ENCODE results near the gene GGA1.

GGA1 gene

GRCh38 chr22:37669586-37669985, 61.0 kb downstream of the GGA1 start:
- Histone ChIP-seq H3K4me2 (ENCODE audit: low read depth, low read length) (no peak overlapping the region), H3K9me2 (replicated peaks; ENCODE audit: insufficient read depth, low read length) (no peaks in the 10 kb centered on the region), H2AFZ (ENCODE audit: low read length) (no peak overlapping the region), H3K9me3 (replicated peaks; ENCODE audit: insufficient read depth, low read length) (no peaks in the 10 kb centered on the region), H3K4me1 (ENCODE audit: low read length) (peaks cover 10% of the 10 kb centered on the region), H3K27me3 (replicated peaks; ENCODE audit: insufficient read depth, low read length) (no peaks in the 10 kb centered on the region), H3K4me3 (ENCODE audit: low read length) (no peak overlapping the region), H3F3A (ENCODE audit: insufficient read depth, low read length) (peaks cover 6% of the 10 kb centered on the region; the same call in 1 of the 2 replicates), H3K36me3 (replicated peaks; ENCODE audit: insufficient read depth, low read length) (no peaks in the 10 kb centered on the region; the same call in 1 of the 2 replicates), H3K9ac (ENCODE audit: low read length) (no peak overlapping the region), H3K79me2 (ENCODE audit: low read length) (peaks cover 6% of the 10 kb centered on the region), H3K27ac (ENCODE audit: low read length) (no peak overlapping the region), H4K20me1 (ENCODE audit: insufficient read depth, low read length) (no peaks in the 10 kb centered on the region)
- TF ChIP-seq EZH2 (optimal IDR thresholded peaks at IDR 0.05; ENCODE audit: low read depth, low read length) (no peak), EZH2phosphoT487 (IDR thresholded peaks at IDR 0.05; ENCODE audit: low read length) (no peak), CTCF (IDR thresholded peaks at IDR 0.05; ENCODE audit: low read length) (no peak)
- no peak for DNase-seq

- Histone ChIP-seq H3K4me3 (ENCODE audit: low read length) (peak overlapping the region; percentile 5; the same call in 1 of the 2 replicates), H3K27me3 (replicated peaks; ENCODE audit: insufficient read depth, low read length) (no peaks in the 10 kb centered on the region), H3K4me2 (ENCODE audit: low read depth, low read length) (peak overlapping the region; percentile 44; the same call in 1 of the 2 replicates), H3F3A (ENCODE audit: insufficient read depth, low read length) (peaks cover 32% of the 10 kb centered on the region), H2AFZ (ENCODE audit: low read length) (peak overlapping the region; percentile 52), H3K9me2 (replicated peaks; ENCODE audit: insufficient read depth, low read length) (no peaks in the 10 kb centered on the region), H3K79me2 (ENCODE audit: low read length) (peaks cover 15% of the 10 kb centered on the region; the same call in 1 of the 2 replicates), H4K20me1 (ENCODE audit: insufficient read depth, low read length) (no peaks in the 10 kb centered on the region), H3K36me3 (replicated peaks; ENCODE audit: insufficient read depth, low read length) (no peaks in the 10 kb centered on the region), H3K9me3 (replicated peaks; ENCODE audit: insufficient read depth, low read length) (no peaks in the 10 kb centered on the region), H3K9ac (ENCODE audit: low read length) (peak overlapping the region; percentile 9; the same call in 1 of the 2 replicates), H3K4me1 (ENCODE audit: low read length) (peaks cover 19% of the 10 kb centered on the region), H3K27ac (ENCODE audit: low read length) (peak overlapping the region; percentile 18; the same call in 1 of the 2 replicates)
- TF ChIP-seq EZH2 (optimal IDR thresholded peaks at IDR 0.05; ENCODE audit: low read depth, low read length) (no peak), EZH2phosphoT487 (IDR thresholded peaks at IDR 0.05; ENCODE audit: low read length) (no peak), CTCF (IDR thresholded peaks at IDR 0.05; ENCODE audit: low read length) (peak; percentile 36)
- no peak for DNase-seq
These were observed 63.7 kb downstream of the GGA1 start for GRCh38 chr22:37672206-37672919.

DNA sequence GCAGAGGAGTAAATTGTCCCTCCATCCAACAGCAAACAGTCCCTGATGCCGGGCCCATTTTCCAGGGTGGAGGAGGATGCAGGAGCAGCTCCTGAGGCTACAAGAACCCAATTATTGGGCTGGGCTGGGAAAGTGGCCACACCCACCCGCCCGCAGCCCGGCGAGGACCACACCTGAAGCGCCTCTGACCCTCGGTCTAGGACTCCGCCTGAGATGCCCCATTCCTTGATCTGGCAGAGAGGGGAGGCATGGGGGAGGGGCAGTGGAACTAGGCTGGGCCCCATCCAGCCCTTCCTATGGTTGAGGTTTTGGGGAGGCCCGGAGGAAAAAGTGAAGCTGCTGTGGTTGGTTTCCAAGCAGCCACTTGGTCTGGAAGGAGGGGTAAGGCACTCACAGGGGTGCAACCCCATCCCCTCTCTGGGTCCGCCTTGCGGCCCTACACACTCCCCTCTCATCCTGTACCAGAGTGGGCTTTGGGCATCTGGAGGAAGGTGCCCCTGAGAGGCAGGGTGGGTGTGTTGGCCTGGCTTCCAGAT, 64.4 kb downstream of the GGA1 start:
- H3K4me1 ChIP-seq (ENCODE audit: low read length): peaks cover 19% of the 10 kb centered on the region
- peaks cover 32% of the 10 kb centered on the region for H3F3A ChIP-seq (ENCODE audit: insufficient read depth, low read length)
- H2AFZ ChIP-seq (ENCODE audit: low read length): no peak overlapping the region
- H4K20me1 ChIP-seq (ENCODE audit: insufficient read depth, low read length): no peaks in the 10 kb centered on the region
- no peaks in the 10 kb centered on the region for H3K9me2 ChIP-seq (replicated peaks; ENCODE audit: insufficient read depth, low read length)
- DNase-seq: no peak
- H3K79me2 ChIP-seq (ENCODE audit: low read length): peaks cover 17% of the 10 kb centered on the region
- no peak overlapping the region for H3K4me3 ChIP-seq (ENCODE audit: low read length)
- H3K9ac ChIP-seq (ENCODE audit: low read length): no peak overlapping the region
- no peak overlapping the region for H3K4me2 ChIP-seq (ENCODE audit: low read depth, low read length)
- H3K9me3 ChIP-seq (replicated peaks; ENCODE audit: insufficient read depth, low read length): no peaks in the 10 kb centered on the region
- no peaks in the 10 kb centered on the region for H3K36me3 ChIP-seq (replicated peaks; ENCODE audit: insufficient read depth, low read length)
- no peak for TF ChIP-seq EZH2 (optimal IDR thresholded peaks at IDR 0.05; ENCODE audit: low read depth, low read length)
- no peak for TF ChIP-seq EZH2phosphoT487 (IDR thresholded peaks at IDR 0.05; ENCODE audit: low read length)
- TF ChIP-seq CTCF (IDR thresholded peaks at IDR 0.05; ENCODE audit: low read length): no peak
- H3K27me3 ChIP-seq (replicated peaks; ENCODE audit: insufficient read depth, low read length): no peaks in the 10 kb centered on the region
- H3K27ac ChIP-seq (ENCODE audit: low read length): no peak overlapping the region
